ENCODE measurements around the gene ARTN.

DNA sequence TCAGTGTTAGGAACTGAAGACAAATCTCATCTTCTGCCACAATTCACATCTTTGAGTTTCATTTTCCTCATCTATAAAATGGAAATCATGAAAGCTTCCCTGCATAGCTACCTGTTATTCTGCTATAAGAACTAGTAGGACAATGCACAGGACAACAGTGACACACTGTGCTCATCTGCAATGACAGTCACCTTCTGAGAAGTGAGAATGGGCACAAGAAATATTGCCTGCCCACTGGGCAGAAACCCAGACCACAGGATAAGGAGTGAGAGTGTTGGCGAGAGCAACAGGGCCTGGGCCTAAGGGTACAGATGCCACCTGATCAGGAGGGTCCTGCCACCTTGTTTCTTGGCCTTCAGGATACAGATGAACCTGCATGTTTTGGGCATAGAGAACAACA is 23.3 kb upstream of the ARTN start:
- TF ChIP-seq, protein P1, sequence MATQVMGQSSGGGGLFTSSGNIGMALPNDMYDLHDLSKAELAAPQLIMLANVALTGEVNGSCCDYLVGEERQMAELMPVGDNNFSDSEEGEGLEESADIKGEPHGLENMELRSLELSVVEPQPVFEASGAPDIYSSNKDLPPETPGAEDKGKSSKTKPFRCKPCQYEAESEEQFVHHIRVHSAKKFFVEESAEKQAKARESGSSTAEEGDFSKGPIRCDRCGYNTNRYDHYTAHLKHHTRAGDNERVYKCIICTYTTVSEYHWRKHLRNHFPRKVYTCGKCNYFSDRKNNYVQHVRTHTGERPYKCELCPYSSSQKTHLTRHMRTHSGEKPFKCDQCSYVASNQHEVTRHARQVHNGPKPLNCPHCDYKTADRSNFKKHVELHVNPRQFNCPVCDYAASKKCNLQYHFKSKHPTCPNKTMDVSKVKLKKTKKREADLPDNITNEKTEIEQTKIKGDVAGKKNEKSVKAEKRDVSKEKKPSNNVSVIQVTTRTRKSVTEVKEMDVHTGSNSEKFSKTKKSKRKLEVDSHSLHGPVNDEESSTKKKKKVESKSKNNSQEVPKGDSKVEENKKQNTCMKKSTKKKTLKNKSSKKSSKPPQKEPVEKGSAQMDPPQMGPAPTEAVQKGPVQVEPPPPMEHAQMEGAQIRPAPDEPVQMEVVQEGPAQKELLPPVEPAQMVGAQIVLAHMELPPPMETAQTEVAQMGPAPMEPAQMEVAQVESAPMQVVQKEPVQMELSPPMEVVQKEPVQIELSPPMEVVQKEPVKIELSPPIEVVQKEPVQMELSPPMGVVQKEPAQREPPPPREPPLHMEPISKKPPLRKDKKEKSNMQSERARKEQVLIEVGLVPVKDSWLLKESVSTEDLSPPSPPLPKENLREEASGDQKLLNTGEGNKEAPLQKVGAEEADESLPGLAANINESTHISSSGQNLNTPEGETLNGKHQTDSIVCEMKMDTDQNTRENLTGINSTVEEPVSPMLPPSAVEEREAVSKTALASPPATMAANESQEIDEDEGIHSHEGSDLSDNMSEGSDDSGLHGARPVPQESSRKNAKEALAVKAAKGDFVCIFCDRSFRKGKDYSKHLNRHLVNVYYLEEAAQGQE (IDR thresholded peaks at IDR 0.05; ENCODE audit: unreplicated experiment) = no peak
- TF ChIP-seq, protein P2, sequence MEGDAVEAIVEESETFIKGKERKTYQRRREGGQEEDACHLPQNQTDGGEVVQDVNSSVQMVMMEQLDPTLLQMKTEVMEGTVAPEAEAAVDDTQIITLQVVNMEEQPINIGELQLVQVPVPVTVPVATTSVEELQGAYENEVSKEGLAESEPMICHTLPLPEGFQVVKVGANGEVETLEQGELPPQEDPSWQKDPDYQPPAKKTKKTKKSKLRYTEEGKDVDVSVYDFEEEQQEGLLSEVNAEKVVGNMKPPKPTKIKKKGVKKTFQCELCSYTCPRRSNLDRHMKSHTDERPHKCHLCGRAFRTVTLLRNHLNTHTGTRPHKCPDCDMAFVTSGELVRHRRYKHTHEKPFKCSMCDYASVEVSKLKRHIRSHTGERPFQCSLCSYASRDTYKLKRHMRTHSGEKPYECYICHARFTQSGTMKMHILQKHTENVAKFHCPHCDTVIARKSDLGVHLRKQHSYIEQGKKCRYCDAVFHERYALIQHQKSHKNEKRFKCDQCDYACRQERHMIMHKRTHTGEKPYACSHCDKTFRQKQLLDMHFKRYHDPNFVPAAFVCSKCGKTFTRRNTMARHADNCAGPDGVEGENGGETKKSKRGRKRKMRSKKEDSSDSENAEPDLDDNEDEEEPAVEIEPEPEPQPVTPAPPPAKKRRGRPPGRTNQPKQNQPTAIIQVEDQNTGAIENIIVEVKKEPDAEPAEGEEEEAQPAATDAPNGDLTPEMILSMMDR (conservative IDR thresholded peaks at IDR 0.05; ENCODE audit: low read depth in 2 of 2) = no peak
- TF ChIP-seq CREB1 (CRISPR knock-in tag; IDR thresholded peaks at IDR 0.05; ENCODE audit: low read depth) (no peak), EZH2 (IDR thresholded peaks at IDR 0.05; ENCODE audit: low read depth, unreplicated experiment) (no peak), POLR2AphosphoS5 (IDR thresholded peaks at IDR 0.05; ENCODE audit: low read depth) (no peak), ZNF331 (CRISPR knock-in tag; IDR thresholded peaks at IDR 0.05; ENCODE audit: low read depth) (no peak), EZH2phosphoT487 (IDR thresholded peaks at IDR 0.05; ENCODE audit: unreplicated experiment) (no peak), JUNB (IDR thresholded peaks at IDR 0.05; ENCODE audit: unreplicated experiment) (no peak), NANOG (IDR thresholded peaks at IDR 0.05; ENCODE audit: borderline replicate concordance) (no peak), STAT1 (IDR thresholded peaks at IDR 0.05; ENCODE audit: unreplicated experiment) (no peak), ZNF114 (CRISPR knock-in tag; IDR thresholded peaks at IDR 0.05) (no peak)
- TF ChIP-seq, protein P3, sequence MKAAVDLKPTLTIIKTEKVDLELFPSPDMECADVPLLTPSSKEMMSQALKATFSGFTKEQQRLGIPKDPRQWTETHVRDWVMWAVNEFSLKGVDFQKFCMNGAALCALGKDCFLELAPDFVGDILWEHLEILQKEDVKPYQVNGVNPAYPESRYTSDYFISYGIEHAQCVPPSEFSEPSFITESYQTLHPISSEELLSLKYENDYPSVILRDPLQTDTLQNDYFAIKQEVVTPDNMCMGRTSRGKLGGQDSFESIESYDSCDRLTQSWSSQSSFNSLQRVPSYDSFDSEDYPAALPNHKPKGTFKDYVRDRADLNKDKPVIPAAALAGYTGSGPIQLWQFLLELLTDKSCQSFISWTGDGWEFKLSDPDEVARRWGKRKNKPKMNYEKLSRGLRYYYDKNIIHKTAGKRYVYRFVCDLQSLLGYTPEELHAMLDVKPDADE (IDR thresholded peaks at IDR 0.05) = no peak

Measured in GM23338 (cell line).